Activated B cell treated with CpG ODN at 0.5 μM for 24 hours (primary cell): ENCODE results near the gene PUDP. TPM values are rescaled to one million over a fixed set of nuclear protein-coding genes. Genes with fewer than 3 reads are reported as not detected.

ENCODE experiments used
- ATAC-seq: fragments of 200-7000 bp; cut with Tn5 transposase; one replicate; pipeline ENCODE4 v1.10.0; 2021; ENCODE audit warnings: low read depth, mild to moderate bottlenecking, moderate library complexity
- CTCF ChIA-PET: fragments of 350-600 bp; sonication (Branson Sonifier 250); formaldehyde crosslinking; loops from one replicate; lab custom pipeline; 2021; ENCODE audit warnings: antibody characterized with exemption; lab: Charles Lee
- POLR2A ChIA-PET: fragments of 350-600 bp; sonication (Branson Sonifier 250); formaldehyde crosslinking; loops from one replicate; lab custom pipeline; 2021; ENCODE audit warnings: antibody characterized with exemption; lab: Charles Lee
- DNase-seq: peaks from one replicate; pipeline ENCODE4 v3.0.0; 2022
- H3K27ac Mint-ChIP-seq: one replicate; pipeline ENCODE4 v1.8.0; 2020; ENCODE audit warnings: mixed read lengths
- H3K27me3 Mint-ChIP-seq: one replicate; pipeline ENCODE4 v1.8.0; 2021; ENCODE audit warnings: mixed read lengths
- H3K36me3 Mint-ChIP-seq: one replicate; pipeline ENCODE4 v1.8.0; 2021; ENCODE audit warnings: low read depth, mixed read lengths
- H3K4me1 Mint-ChIP-seq: one replicate; pipeline ENCODE4 v1.8.0; 2021; ENCODE audit warnings: mixed read lengths
- H3K4me3 Mint-ChIP-seq: one replicate; pipeline ENCODE4 v1.8.0; 2020; ENCODE audit warnings: mild to moderate bottlenecking, mixed read lengths
- H3K9me3 Mint-ChIP-seq: one replicate; pipeline ENCODE4 v1.8.0; 2020; ENCODE audit warnings: mixed read lengths
- intact Hi-C: fragments of 100-400 bp; cut with micrococcal nuclease; formaldehyde crosslinking; loops from one replicate; pipeline ENCODE4 v1.15.1; 2024
- total RNA-seq: library from RNA; stranded (reverse); gene quantifications from 2 replicates; pipeline ENCODE4 v1.2.3, GENCODE V29; 2022
- TF ChIP-seq, protein P1 (sequence below): fragments of 200-600 bp; IDR thresholded peaks from one replicate; pipeline ENCODE4 v1.8.0; 2022; ENCODE audit warnings: antibody characterized with exemption, mild to moderate bottlenecking

Gene PUDP
- 14.0 and 15.0 TPM in 2 replicates for total RNA-seq

DNA sequence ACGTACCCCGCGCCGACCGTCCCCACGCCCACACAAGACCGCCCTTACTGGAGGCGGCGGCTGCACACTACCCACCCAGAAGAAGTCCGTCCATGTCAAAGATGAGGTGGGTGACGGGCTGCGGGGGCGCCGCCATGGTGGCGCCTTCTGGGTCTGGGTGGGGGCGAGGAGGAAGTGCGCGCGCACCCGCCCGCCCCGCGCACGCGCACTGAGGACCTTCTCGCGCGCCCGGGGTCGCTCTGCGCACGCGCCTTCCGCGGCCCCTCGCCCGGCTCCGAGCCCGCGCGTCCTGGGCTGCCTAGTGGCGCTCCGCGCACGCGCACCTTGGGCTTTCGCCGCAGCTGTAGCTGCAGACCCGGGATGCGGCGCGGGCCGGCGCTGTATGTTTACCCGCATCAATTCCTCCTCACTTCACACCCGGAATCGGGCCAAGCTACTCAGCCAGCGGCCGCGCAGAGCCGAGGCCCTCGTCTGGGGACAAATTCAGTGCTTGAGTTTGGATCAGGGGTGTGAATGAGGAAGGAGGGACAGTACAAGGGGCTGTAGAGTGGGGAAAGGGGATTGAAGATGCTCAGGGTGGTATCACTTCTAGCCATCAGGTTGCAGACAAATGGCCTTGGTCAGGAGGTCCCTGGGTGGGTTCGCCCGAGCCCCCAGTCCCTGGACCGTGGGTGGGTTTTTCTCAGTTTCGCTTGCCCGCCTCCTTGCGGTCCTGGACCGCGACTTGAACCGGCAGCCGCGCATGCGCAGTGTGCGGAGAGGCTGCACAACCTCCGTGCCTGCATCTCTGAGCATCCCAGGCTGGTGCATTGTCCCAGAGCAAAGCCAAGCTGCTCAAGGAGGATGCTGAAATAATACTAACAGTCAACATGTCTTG lies at the start of gene PUDP:
Gene PUDP, minus strand, starts transcription at position 176 of the 877 bp plus-strand sequence. Its CDS starts 40 bp downstream, at position 136.
- intact Hi-C loops = loop anchor here (1.0 to 2.0 kb wide), 4 partner anchors 37 to 778 kb away; no protein-coding TSS in a partner anchor
- Mint-ChIP-seq H3K4me3 (peak within 1 kb of the TSS; percentile 89), H3K9me3 (no peaks in the 10 kb centered on the region), H3K36me3 (no peaks in the 10 kb centered on the region), H3K4me1 (peaks cover 9% of the 10 kb centered on the region), H3K27ac (peak within 1 kb of the TSS; percentile 88), H3K27me3 (no peaks in the 10 kb centered on the region)
- TF ChIP-seq, protein P1, sequence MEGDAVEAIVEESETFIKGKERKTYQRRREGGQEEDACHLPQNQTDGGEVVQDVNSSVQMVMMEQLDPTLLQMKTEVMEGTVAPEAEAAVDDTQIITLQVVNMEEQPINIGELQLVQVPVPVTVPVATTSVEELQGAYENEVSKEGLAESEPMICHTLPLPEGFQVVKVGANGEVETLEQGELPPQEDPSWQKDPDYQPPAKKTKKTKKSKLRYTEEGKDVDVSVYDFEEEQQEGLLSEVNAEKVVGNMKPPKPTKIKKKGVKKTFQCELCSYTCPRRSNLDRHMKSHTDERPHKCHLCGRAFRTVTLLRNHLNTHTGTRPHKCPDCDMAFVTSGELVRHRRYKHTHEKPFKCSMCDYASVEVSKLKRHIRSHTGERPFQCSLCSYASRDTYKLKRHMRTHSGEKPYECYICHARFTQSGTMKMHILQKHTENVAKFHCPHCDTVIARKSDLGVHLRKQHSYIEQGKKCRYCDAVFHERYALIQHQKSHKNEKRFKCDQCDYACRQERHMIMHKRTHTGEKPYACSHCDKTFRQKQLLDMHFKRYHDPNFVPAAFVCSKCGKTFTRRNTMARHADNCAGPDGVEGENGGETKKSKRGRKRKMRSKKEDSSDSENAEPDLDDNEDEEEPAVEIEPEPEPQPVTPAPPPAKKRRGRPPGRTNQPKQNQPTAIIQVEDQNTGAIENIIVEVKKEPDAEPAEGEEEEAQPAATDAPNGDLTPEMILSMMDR = no peak
- ATAC-seq = peak; percentile 85
- ChIA-PET POLR2A (no interaction called here), CTCF (no interaction called here)
- DNase-seq = peak; percentile 80

DNA sequence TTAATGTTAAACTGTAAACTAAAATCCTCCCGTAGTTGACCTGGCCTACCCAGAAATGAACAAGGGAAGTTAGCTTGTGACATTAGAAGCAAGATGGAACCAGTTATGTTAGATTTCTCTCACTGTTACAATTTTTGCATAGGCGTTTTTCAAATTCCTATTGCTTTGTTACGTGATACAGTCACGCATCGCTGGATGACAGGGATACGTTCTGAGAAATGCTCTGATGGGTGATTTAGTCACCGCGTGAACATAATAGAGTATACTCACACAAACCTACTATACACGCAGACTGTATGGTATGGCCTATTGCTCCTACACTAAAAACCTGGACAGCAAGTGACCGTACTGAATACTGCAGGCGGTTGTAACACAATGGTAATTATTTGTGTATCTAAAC lies 46.7 kb upstream of the PUDP start:
- CTCF ChIA-PET = no interaction called here
- intact Hi-C loops = loop anchor here (5.0 kb wide), 1 partner anchor 393 kb away; no protein-coding TSS in a partner anchor

DNA sequence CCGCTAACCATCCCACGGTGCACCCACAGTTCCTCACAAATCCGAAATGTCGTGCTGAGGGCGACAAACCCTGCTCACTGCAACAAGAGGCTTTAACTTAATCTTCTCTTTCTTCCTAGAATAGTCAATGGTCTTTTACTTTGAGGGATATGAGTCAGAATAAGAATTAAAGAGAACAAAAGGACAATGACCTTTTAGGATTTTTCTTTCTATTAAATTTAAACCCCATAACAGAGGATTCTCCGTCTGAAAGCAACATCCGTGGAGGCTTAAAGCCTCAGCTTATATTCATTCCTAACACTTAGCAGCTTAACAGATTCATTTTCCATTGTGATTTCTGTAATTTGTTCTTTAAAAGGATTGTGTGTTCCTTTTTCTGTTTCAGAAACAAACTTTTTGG lies 44.9 kb upstream of the PUDP start:
- POLR2A ChIA-PET = no interaction called here

More for the DNA sequence above, 46.7 kb upstream of the PUDP start:
- Mint-ChIP-seq H3K36me3 (peaks cover 13% of the 10 kb centered on the region), H3K27me3 (no peaks in the 10 kb centered on the region), H3K27ac (no peak overlapping the region), H3K9me3 (no peaks in the 10 kb centered on the region), H3K4me1 (no peaks in the 10 kb centered on the region), H3K4me3 (no peak overlapping the region)
- no peak for ATAC-seq
- TF ChIP-seq, protein P1 = no peak
- POLR2A ChIA-PET = no interaction called here
- DNase-seq = no peak

DNA sequence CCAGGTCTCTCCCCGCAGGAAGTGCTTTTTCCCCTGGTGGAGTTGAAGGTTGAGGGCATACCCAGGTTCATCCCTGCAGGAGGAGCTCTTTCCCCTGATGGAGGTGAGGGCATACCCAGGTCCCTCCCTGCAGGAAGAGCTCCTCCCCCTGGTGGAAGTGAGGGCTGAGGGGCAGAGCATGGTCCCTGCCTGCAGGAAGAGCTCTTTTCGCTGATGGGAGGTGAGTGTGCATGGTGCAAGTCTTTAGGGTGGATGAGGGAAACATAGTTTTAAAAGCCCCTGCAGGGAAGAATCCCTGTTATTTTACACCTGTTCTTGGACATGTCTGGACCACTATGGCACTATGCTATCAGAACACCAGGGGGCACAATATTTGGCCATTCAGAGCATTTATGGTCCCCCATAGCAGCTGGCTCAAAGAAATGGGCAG lies 43.7 kb upstream of the PUDP start:
- intact Hi-C loops = loop anchor here (5.0 kb wide), 1 partner anchor 396 kb away; no protein-coding TSS in a partner anchor
- ChIA-PET CTCF (interaction anchor here (1.3 kb wide), 1 partner anchor 15 kb away, joined by 3 read pairs; no protein-coding TSS in a partner anchor), POLR2A (no interaction called here)
- Mint-ChIP-seq H3K4me1 (no peaks in the 10 kb centered on the region), H3K27ac (no peak overlapping the region), H3K4me3 (no peak overlapping the region), H3K9me3 (no peaks in the 10 kb centered on the region), H3K36me3 (peaks cover 10% of the 10 kb centered on the region), H3K27me3 (no peaks in the 10 kb centered on the region)
- TF ChIP-seq, protein P1 = no peak
- ATAC-seq (no peak), DNase-seq (no peak)

More for the DNA sequence above, 44.9 kb upstream of the PUDP start:
- CTCF ChIA-PET = no interaction called here
- TF ChIP-seq, protein P1 = no peak
- no peak overlapping the region for H3K27ac Mint-ChIP-seq
- ATAC-seq = no peak
- H3K36me3 Mint-ChIP-seq = peaks cover 13% of the 10 kb centered on the region
- H3K9me3 Mint-ChIP-seq = no peaks in the 10 kb centered on the region
- no peaks in the 10 kb centered on the region for H3K27me3 Mint-ChIP-seq
- no peaks in the 10 kb centered on the region for H3K4me1 Mint-ChIP-seq
- no peak for DNase-seq
- intact Hi-C loops = loop anchor here (5.0 kb wide), 1 partner anchor 394 kb away; no protein-coding TSS in a partner anchor
- H3K4me3 Mint-ChIP-seq = no peak overlapping the region

DNA sequence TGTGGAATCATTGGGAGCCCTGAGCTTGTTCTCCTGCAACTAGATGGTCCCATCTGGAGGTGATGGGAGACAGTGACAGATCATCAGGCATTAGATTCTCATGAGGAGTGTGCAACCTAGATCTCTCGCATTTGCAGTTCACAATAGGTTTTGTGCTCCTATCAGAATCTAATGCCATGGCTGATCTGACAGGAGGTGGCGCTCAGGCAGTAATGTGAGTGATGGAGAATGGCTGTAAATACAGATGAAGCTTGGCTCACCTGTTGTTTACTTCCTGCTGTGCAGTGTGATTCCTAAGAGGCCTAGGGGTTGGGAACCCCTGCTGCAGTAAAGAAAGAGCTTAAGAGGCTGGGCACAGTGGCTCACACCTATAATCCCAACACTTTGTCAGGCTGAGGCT lies 42.2 kb upstream of the PUDP start:
- Mint-ChIP-seq H3K4me1 (no peaks in the 10 kb centered on the region), H3K36me3 (peaks cover 8% of the 10 kb centered on the region), H3K27me3 (no peaks in the 10 kb centered on the region), H3K27ac (no peak overlapping the region), H3K9me3 (no peaks in the 10 kb centered on the region), H3K4me3 (no peak overlapping the region)
- ChIA-PET CTCF (no interaction called here), POLR2A (no interaction called here)
- intact Hi-C loops = loop anchor here (5.0 kb wide), 1 partner anchor 397 kb away; no protein-coding TSS in a partner anchor
- TF ChIP-seq, protein P1 = no peak
- DNase-seq (no peak), ATAC-seq (no peak)
